Loucy (cell line): Measurements from ENCODE around the gene CALN1.

Experiments
- H2AFZ ChIP-seq: fragments of 200-600 bp; sonication (generic); 2 replicates; pipeline ENCODE4 v1.6.0; 2016; ENCODE audit warnings: antibody characterized with exemption, mild to moderate bottlenecking, low read length, moderate library complexity
- H3F3A ChIP-seq: fragments of 200-600 bp; 2 replicates; pipeline ENCODE4 v1.6.0; 2016; ENCODE audit warnings: antibody characterized with exemption, low read depth, mild to moderate bottlenecking
- H3K27me3 ChIP-seq: fragments of 200-600 bp; sonication (generic); 2 replicates; pipeline ENCODE4 v1.6.1; 2014; ENCODE audit warnings: low read length, mild to moderate bottlenecking; ENCODE audit not compliant: insufficient read depth, poor library complexity, severe bottlenecking
- H3K36me3 ChIP-seq: fragments of 200-600 bp; sonication (generic); 2 replicates; pipeline ENCODE4 v1.6.1; 2016; ENCODE audit warnings: low read length; ENCODE audit not compliant: insufficient read depth
- H3K4me1 ChIP-seq: fragments of 200-600 bp; sonication (generic); 2 replicates; pipeline ENCODE4 v1.5.1; 2014; ENCODE audit warnings: low read length, mild to moderate bottlenecking; ENCODE audit not compliant: insufficient read depth, poor library complexity, severe bottlenecking
- H3K4me2 ChIP-seq: fragments of 200-600 bp; sonication (generic); 2 replicates; pipeline ENCODE4 v1.6.0; 2014; ENCODE audit warnings: antibody characterized with exemption, low read length, low read depth, mild to moderate bottlenecking; ENCODE audit not compliant: poor library complexity, severe bottlenecking
- H3K4me3 ChIP-seq: fragments of 200-600 bp; sonication (generic); 2 replicates; pipeline ENCODE4 v1.5.1; 2014; ENCODE audit warnings: low read length, mild to moderate bottlenecking, mixed read lengths; ENCODE audit not compliant: poor library complexity, severe bottlenecking
- H3K79me2 ChIP-seq: fragments of 200-600 bp; sonication (generic); 2 replicates; pipeline ENCODE4 v1.6.1; 2014; ENCODE audit warnings: low read length; ENCODE audit not compliant: insufficient read depth
- H3K9ac ChIP-seq: fragments of 200-600 bp; sonication (generic); 2 replicates; pipeline ENCODE4 v1.6.0; 2014; ENCODE audit warnings: mild to moderate bottlenecking, low read depth, low read length, moderate library complexity; ENCODE audit not compliant: poor library complexity, severe bottlenecking
- H3K9me2 ChIP-seq: fragments of 200-600 bp; sonication (generic); replicated peaks from 2 replicates; pipeline ENCODE4 v1.6.1; 2016; ENCODE audit warnings: low read depth, low read length, mixed read lengths
- H3K9me3 ChIP-seq: fragments of 200-600 bp; sonication (generic); 2 replicates; pipeline ENCODE4 v1.6.1; 2014; ENCODE audit warnings: mild to moderate bottlenecking, antibody characterized with exemption, low read length, low read depth; ENCODE audit not compliant: insufficient read depth
- H4K20me1 ChIP-seq: fragments of 200-600 bp; sonication (generic); 2 replicates; pipeline ENCODE4 v1.6.0; 2014; ENCODE audit warnings: antibody characterized with exemption, low read length, mild to moderate bottlenecking; ENCODE audit not compliant: insufficient read depth, poor library complexity, severe bottlenecking
- EZH2phosphoT487 ChIP-seq: fragments of 200-600 bp; IDR thresholded peaks from 2 replicates; pipeline ENCODE4 v1.6.1; 2018; ENCODE audit warnings: antibody characterized with exemption, mild to moderate bottlenecking, moderate library complexity, borderline replicate concordance
- TF ChIP-seq, protein P1 (sequence below): fragments of 200-600 bp; sonication (generic); conservative IDR thresholded peaks from 2 replicates; pipeline ENCODE4 v1.5.1; 2014; ENCODE audit warnings: mild to moderate bottlenecking, antibody characterized with exemption, low read length

CALN1 gene

DNA sequence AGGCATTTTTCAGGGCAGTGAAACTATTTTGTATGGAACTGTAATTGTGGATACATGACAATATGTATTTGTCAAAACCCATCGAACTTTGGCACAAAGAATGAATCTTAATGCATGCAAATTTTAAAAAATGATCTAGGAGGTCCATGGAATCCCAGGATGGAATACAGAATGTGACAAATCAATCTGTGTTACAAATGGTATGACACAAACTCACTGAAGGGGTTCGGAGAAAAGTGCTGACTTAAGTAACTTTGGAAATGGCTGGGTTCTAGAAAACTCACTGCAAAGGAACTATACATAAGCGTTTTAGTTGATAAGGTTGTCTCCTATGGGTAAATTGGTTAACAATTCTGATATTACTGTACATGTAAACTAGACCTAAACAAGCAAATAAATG lies 26.0 kb downstream of the CALN1 start:
- H3K4me3 ChIP-seq, result no peak overlapping the region

DNA sequence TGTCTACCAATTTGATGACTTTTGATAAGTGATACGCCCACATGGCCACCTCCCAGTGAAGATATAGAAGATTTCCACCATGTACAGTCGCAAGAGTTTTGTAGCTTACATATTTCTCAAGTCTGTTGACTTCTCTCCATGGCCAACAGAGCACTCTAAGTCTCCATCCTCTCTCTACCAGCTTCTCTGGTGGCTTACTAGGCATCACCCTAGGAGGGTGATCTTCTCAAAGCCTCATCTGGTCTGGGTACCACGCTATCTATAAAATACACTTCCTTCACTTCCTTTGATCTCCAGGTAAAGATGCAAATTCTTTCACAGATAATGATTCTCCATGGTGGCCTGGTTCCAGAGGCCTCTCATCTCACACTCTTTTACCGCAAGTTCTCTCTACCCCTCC lies 49.9 kb downstream of the CALN1 start:
- Histone ChIP-seq H3K27me3 (no peaks in the 10 kb centered on the region), H4K20me1 (no peaks in the 10 kb centered on the region), H2AFZ (no peak overlapping the region), H3K9ac (no peak overlapping the region), H3K36me3 (no peaks in the 10 kb centered on the region), H3K9me3 (no peaks in the 10 kb centered on the region), H3K9me2 (no peaks in the 10 kb centered on the region), H3K79me2 (no peaks in the 10 kb centered on the region), H3K4me2 (no peak overlapping the region), H3K4me3 (no peak overlapping the region), H3F3A (no peaks in the 10 kb centered on the region), H3K4me1 (no peaks in the 10 kb centered on the region)
- TF ChIP-seq, protein P1, sequence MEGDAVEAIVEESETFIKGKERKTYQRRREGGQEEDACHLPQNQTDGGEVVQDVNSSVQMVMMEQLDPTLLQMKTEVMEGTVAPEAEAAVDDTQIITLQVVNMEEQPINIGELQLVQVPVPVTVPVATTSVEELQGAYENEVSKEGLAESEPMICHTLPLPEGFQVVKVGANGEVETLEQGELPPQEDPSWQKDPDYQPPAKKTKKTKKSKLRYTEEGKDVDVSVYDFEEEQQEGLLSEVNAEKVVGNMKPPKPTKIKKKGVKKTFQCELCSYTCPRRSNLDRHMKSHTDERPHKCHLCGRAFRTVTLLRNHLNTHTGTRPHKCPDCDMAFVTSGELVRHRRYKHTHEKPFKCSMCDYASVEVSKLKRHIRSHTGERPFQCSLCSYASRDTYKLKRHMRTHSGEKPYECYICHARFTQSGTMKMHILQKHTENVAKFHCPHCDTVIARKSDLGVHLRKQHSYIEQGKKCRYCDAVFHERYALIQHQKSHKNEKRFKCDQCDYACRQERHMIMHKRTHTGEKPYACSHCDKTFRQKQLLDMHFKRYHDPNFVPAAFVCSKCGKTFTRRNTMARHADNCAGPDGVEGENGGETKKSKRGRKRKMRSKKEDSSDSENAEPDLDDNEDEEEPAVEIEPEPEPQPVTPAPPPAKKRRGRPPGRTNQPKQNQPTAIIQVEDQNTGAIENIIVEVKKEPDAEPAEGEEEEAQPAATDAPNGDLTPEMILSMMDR, result no peak
- TF ChIP-seq EZH2phosphoT487, result no peak

More for the DNA sequence above, 26.0 kb downstream of the CALN1 start:
- Histone ChIP-seq H2AFZ (no peak overlapping the region), H3F3A (no peaks in the 10 kb centered on the region), H3K9me3 (peaks cover 8% of the 10 kb centered on the region; the same call in 1 of the 2 replicates), H3K36me3 (no peaks in the 10 kb centered on the region), H3K79me2 (no peaks in the 10 kb centered on the region), H3K4me1 (no peaks in the 10 kb centered on the region), H3K9me2 (no peaks in the 10 kb centered on the region), H3K9ac (no peak overlapping the region), H4K20me1 (no peaks in the 10 kb centered on the region), H3K4me2 (no peak overlapping the region), H3K27me3 (no peaks in the 10 kb centered on the region)
- TF ChIP-seq EZH2phosphoT487, result no peak
- TF ChIP-seq, protein P1, result no peak

DNA sequence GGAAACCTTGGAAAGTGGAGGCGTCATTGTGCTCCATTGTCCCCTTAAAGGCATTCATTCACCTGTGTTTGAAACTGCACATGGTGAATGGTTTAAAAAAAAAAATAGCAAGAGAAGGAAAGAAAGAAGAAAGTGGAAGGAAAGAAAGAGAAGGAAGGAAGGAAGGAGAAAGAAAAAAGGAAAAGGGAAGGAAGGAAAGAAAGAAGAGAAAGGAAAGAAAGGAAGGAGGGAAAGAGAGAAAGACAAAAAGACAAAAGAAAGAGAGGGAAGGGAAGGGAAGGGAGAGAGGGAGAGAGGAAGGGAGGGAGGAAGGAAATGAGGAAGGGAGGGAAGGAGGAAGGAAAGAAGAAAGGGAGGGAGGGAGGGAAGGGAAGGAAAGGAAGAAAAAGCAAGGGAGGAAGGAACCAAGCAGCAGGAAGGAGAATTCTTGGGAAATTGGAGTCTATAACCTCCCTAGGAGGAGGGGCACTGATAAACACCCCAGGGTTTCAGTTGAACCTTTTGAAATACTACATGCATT lies 66.9 kb downstream of the CALN1 start:
- TF ChIP-seq, protein P1, result no peak
- no peak for TF ChIP-seq EZH2phosphoT487
- no peaks in the 10 kb centered on the region for H3K27me3 ChIP-seq

More for the DNA sequence above, 66.9 kb downstream of the CALN1 start:
- Histone ChIP-seq H3K4me1 (no peaks in the 10 kb centered on the region), H3K4me2 (no peak overlapping the region), H3K36me3 (no peaks in the 10 kb centered on the region), H3K4me3 (no peak overlapping the region), H4K20me1 (no peaks in the 10 kb centered on the region), H2AFZ (no peak overlapping the region), H3K9ac (no peak overlapping the region), H3F3A (no peaks in the 10 kb centered on the region), H3K9me3 (no peaks in the 10 kb centered on the region), H3K9me2 (no peaks in the 10 kb centered on the region), H3K79me2 (no peaks in the 10 kb centered on the region)
